ENCODE measurements around the gene ZSCAN5B. TPM values are rescaled to one million over a fixed set of nuclear protein-coding genes. Genes with fewer than 3 reads are reported as not detected.

Gene ZSCAN5B
- total and polyA plus RNA-seq, 2 of the 8 experiments (the other 6 are each of a cell fraction or from before 2014, with no cell fraction given), result not detected

DNA sequence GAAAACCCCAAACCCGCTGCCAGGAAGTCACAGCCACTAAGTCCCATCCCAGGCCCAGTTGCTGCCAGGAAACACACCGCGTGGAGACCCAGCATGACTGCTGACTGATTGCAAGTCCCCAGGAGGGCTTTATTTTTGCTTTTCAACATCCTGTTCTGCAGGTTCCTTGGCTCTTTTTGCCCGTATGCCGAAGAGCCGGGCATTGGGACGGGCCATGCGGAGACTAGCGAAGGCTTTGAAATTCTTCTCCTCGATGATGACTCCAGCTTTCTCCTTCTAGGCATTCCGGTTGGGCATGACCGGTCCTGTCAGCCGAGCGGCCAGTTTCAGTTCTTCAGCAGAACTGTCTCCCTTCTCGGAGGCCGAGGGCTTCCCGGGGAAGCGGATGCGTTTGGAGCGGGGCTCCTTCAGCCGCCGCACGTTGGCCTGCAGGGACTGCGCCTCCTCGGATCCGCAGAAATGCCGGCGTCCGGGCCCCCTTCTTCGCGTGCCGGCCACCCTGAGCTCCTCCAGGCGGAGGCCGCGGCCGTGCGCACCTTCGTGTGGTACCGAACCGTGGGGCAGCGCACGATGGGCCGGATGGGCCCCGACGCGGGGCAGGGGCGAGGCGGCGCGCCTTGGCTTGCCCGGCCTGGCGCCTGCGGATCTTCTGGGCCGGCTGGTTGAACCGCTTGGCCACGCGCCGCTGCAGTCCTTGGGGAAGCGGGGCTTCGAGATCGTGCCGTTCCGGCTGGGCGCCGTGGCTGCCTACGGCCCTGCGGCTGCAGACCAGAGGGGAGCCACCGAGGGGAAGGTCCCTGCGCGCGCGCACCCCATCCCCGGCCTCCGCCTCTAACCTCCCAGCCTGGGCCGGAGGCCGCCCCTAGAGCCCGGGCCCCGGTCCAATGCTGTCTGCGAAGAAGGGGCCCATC, 19.7 kb upstream of the ZSCAN5B start (continued):
- TF ChIP-seq GTF2F1 (IDR thresholded peaks at IDR 0.05; ENCODE audit: borderline replicate concordance, low read depth, low read length), result no peak
- no peak for TF ChIP-seq YY1 (IDR thresholded peaks at IDR 0.05; ENCODE audit: low read depth, low read length)
- no peak for TF ChIP-seq KDM5A (IDR thresholded peaks at IDR 0.05; ENCODE audit: low read length)
- no peak for TF ChIP-seq TAF1 (IDR thresholded peaks at IDR 0.05; ENCODE audit: low read depth, low read length)
- TF ChIP-seq POLR2A (IDR thresholded peaks at IDR 0.05; ENCODE audit: control extremely low read depth in 1 of 2, low read depth in 2 of 2, low read length in 2 of 2), result peak in 1 of 2 experiments; percentile 22; a peak in 1 of 3 replicates
- TF ChIP-seq KDM1A (IDR thresholded peaks at IDR 0.05; ENCODE audit: borderline replicate concordance, low read length), result no peak
- TF ChIP-seq EP300 (IDR thresholded peaks at IDR 0.05; ENCODE audit: borderline replicate concordance in 1 of 2, low read depth in 2 of 2, low read length in 2 of 2), result no peak
- no peak for TF ChIP-seq SUZ12 (IDR thresholded peaks at IDR 0.05; ENCODE audit: low read length)
- TF ChIP-seq, protein P1, sequence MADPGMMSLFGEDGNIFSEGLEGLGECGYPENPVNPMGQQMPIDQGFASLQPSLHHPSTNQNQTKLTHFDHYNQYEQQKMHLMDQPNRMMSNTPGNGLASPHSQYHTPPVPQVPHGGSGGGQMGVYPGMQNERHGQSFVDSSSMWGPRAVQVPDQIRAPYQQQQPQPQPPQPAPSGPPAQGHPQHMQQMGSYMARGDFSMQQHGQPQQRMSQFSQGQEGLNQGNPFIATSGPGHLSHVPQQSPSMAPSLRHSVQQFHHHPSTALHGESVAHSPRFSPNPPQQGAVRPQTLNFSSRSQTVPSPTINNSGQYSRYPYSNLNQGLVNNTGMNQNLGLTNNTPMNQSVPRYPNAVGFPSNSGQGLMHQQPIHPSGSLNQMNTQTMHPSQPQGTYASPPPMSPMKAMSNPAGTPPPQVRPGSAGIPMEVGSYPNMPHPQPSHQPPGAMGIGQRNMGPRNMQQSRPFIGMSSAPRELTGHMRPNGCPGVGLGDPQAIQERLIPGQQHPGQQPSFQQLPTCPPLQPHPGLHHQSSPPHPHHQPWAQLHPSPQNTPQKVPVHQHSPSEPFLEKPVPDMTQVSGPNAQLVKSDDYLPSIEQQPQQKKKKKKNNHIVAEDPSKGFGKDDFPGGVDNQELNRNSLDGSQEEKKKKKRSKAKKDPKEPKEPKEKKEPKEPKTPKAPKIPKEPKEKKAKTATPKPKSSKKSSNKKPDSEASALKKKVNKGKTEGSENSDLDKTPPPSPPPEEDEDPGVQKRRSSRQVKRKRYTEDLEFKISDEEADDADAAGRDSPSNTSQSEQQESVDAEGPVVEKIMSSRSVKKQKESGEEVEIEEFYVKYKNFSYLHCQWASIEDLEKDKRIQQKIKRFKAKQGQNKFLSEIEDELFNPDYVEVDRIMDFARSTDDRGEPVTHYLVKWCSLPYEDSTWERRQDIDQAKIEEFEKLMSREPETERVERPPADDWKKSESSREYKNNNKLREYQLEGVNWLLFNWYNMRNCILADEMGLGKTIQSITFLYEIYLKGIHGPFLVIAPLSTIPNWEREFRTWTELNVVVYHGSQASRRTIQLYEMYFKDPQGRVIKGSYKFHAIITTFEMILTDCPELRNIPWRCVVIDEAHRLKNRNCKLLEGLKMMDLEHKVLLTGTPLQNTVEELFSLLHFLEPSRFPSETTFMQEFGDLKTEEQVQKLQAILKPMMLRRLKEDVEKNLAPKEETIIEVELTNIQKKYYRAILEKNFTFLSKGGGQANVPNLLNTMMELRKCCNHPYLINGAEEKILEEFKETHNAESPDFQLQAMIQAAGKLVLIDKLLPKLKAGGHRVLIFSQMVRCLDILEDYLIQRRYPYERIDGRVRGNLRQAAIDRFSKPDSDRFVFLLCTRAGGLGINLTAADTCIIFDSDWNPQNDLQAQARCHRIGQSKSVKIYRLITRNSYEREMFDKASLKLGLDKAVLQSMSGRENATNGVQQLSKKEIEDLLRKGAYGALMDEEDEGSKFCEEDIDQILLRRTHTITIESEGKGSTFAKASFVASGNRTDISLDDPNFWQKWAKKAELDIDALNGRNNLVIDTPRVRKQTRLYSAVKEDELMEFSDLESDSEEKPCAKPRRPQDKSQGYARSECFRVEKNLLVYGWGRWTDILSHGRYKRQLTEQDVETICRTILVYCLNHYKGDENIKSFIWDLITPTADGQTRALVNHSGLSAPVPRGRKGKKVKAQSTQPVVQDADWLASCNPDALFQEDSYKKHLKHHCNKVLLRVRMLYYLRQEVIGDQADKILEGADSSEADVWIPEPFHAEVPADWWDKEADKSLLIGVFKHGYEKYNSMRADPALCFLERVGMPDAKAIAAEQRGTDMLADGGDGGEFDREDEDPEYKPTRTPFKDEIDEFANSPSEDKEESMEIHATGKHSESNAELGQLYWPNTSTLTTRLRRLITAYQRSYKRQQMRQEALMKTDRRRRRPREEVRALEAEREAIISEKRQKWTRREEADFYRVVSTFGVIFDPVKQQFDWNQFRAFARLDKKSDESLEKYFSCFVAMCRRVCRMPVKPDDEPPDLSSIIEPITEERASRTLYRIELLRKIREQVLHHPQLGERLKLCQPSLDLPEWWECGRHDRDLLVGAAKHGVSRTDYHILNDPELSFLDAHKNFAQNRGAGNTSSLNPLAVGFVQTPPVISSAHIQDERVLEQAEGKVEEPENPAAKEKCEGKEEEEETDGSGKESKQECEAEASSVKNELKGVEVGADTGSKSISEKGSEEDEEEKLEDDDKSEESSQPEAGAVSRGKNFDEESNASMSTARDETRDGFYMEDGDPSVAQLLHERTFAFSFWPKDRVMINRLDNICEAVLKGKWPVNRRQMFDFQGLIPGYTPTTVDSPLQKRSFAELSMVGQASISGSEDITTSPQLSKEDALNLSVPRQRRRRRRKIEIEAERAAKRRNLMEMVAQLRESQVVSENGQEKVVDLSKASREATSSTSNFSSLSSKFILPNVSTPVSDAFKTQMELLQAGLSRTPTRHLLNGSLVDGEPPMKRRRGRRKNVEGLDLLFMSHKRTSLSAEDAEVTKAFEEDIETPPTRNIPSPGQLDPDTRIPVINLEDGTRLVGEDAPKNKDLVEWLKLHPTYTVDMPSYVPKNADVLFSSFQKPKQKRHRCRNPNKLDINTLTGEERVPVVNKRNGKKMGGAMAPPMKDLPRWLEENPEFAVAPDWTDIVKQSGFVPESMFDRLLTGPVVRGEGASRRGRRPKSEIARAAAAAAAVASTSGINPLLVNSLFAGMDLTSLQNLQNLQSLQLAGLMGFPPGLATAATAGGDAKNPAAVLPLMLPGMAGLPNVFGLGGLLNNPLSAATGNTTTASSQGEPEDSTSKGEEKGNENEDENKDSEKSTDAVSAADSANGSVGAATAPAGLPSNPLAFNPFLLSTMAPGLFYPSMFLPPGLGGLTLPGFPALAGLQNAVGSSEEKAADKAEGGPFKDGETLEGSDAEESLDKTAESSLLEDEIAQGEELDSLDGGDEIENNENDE (IDR thresholded peaks at IDR 0.05; ENCODE audit: insufficient replicate concordance, low read length), result no peak
- TF ChIP-seq CEBPB (IDR thresholded peaks at IDR 0.05; ENCODE audit: low read depth, low read length), result no peak

Data from H1 (cell line).